Liver (tissue), 9 donors: Measurements from ENCODE around the gene PPM1G. TPM values are rescaled to one million over a fixed set of nuclear protein-coding genes. Genes with fewer than 3 reads are reported as not detected.
A peak's percentile ranks its signal among the peaks of the same experiment; 100 is the strongest.

Source experiments
- DNase-seq: peaks from one replicate; pipeline ENCODE4 v3.0.0-alpha.2; 2017; ENCODE audit warnings: low spot score
- H3K27ac ChIP-seq, 2 donors: one replicate each; pipeline ENCODE4 v1.7.0; 2013; ENCODE audit warnings: inconsistent platforms in 2 of 2, low read length in 2 of 2, control low read depth in 1 of 2, low read depth in 1 of 2, mild to moderate bottlenecking in 1 of 2
- H3K27me3 ChIP-seq, 4 donors: one replicate each; pipeline versions ENCODE4 v1.6.1 to v1.7.0; 2013; ENCODE audit warnings: low read length in 3 of 4, inconsistent platforms in 1 of 4, mild to moderate bottlenecking in 1 of 4, moderate library complexity in 1 of 4; ENCODE audit not compliant: control insufficient read depth in 4 of 4, insufficient read depth in 4 of 4
- H3K36me3 ChIP-seq, 4 donors: one replicate each; pipeline versions ENCODE4 v1.6.1 to v1.7.0; 2013; ENCODE audit warnings: low read length in 3 of 4, mild to moderate bottlenecking in 3 of 4, low read depth in 1 of 4, moderate library complexity in 1 of 4; ENCODE audit not compliant: control insufficient read depth in 4 of 4, insufficient read depth in 3 of 4
- H3K4me1 ChIP-seq, 4 donors: one replicate each; pipeline versions ENCODE4 v1.6.1 to v1.7.0; 2013; ENCODE audit warnings: low read length in 3 of 4, mild to moderate bottlenecking in 3 of 4, moderate library complexity in 1 of 4; ENCODE audit not compliant: control insufficient read depth in 4 of 4, insufficient read depth in 4 of 4
- H3K4me3 ChIP-seq, 3 donors: one replicate each; pipeline versions ENCODE4 v1.6.1 to v1.7.0; 2013; ENCODE audit warnings: low read length in 3 of 3, control low read depth in 1 of 3, low read depth in 1 of 3, mild to moderate bottlenecking in 1 of 3
- H3K9ac ChIP-seq, 2 donors: one replicate each; pipeline ENCODE4 v1.7.0; 2013; ENCODE audit warnings: low read length in 2 of 2, mild to moderate bottlenecking in 2 of 2, moderate library complexity in 2 of 2, control low read depth in 1 of 2, low read depth in 1 of 2
- H3K9me3 ChIP-seq, 4 donors: one replicate each; pipeline versions ENCODE4 v1.6.1 to v1.7.0; 2013; ENCODE audit warnings: low read length in 3 of 4; ENCODE audit not compliant: control insufficient read depth in 4 of 4
- EGR1 ChIP-seq, 2 donors: IDR thresholded peaks; 2 replicates each; pipeline ENCODE4 v1.6.1; 2016 to 2018; ENCODE audit warnings: antibody characterized with exemption in 2 of 2, low read depth in 2 of 2
- FOXA2 ChIP-seq: IDR thresholded peaks from 2 replicates; pipeline ENCODE4 v1.6.1; 2016; ENCODE audit warnings: antibody characterized with exemption
- GABPA ChIP-seq, 2 donors: IDR thresholded peaks in 1 of 2; conservative IDR thresholded peaks in 1 of 2; 2 replicates each; pipeline ENCODE4 v1.6.1; 2016; ENCODE audit warnings: antibody characterized with exemption in 2 of 2, mild to moderate bottlenecking in 1 of 2, moderate library complexity in 1 of 2
- HNF4A ChIP-seq, 2 donors: conservative IDR thresholded peaks; 2 replicates each; pipeline ENCODE4 v1.6.1; 2016; ENCODE audit warnings: antibody characterized with exemption in 2 of 2, mild to moderate bottlenecking in 2 of 2
- HNF4G ChIP-seq: IDR thresholded peaks from 2 replicates; pipeline ENCODE4 v1.6.1; 2016; ENCODE audit warnings: antibody characterized with exemption
- NR2F2 ChIP-seq: IDR thresholded peaks from 2 replicates; pipeline ENCODE4 v1.6.1; 2016; ENCODE audit warnings: antibody characterized with exemption
- RAD21 ChIP-seq, 2 donors: IDR thresholded peaks; 2 replicates each; pipeline ENCODE4 v1.6.1; 2016; ENCODE audit warnings: antibody characterized with exemption in 2 of 2, mild to moderate bottlenecking in 2 of 2
- RXRA ChIP-seq, 2 donors: IDR thresholded peaks; 2 replicates each; pipeline ENCODE4 v1.6.1; 2017 to 2018; ENCODE audit warnings: antibody characterized with exemption in 2 of 2, mild to moderate bottlenecking in 1 of 2
- SP1 ChIP-seq: IDR thresholded peaks from 2 replicates; pipeline ENCODE4 v1.6.1; 2018; ENCODE audit warnings: antibody characterized with exemption, mild to moderate bottlenecking
- YY1 ChIP-seq: IDR thresholded peaks from 2 replicates; pipeline ENCODE4 v1.6.1; 2016; ENCODE audit warnings: antibody characterized with exemption, mild to moderate bottlenecking
- WGBS: extraction: QIAGEN DNeasy Blood & Tissue Kit; methylation state at CpG from one replicate; pipeline ENCODE4 v1.1.7; 2013; 5-methylcytosine and 5-hydroxymethylcytosine counted together
- polyA plus RNA-seq, 2 donors: library from polyadenylated mRNA; stranded (reverse) in 1 of 2; unstranded in 1 of 2; fragments of 200-250 nt in 1 of 2; fragments of >200 nt in 1 of 2; fragmentation: Nextera tagmentation in 1 of 2; extraction: Ambion mirVana in 1 of 2; gene quantifications; one replicate each; pipeline versions ENCODE4 v1.2.1 to v1.2.3, GENCODE V29; 2013 to 2015
- total RNA-seq, 2 donors: library from RNA; depleted of rRNA; stranded (reverse); fragments of >200 nt; gene quantifications; one replicate each; pipeline ENCODE4 v1.2.3, GENCODE V29; 2014
- TF ChIP-seq, protein P1 (sequence below): IDR thresholded peaks from 2 replicates; pipeline ENCODE4 v1.6.1; 2016; ENCODE audit warnings: antibody characterized with exemption
- TF ChIP-seq, protein P2 (sequence below): fragments of 150-350 bp; IDR thresholded peaks from 2 replicates; pipeline ENCODE4 v1.5.1; 2017; ENCODE audit warnings: improper control_type of control experiment, low read depth, low read length; ENCODE audit not compliant: missing input control
- TF ChIP-seq, protein P3 (sequence below): IDR thresholded peaks from 2 replicates; pipeline ENCODE4 v1.6.1; 2016; ENCODE audit warnings: antibody characterized with exemption
- TF ChIP-seq, protein P4 (sequence below): IDR thresholded peaks from 2 replicates; pipeline ENCODE4 v1.6.1; 2016; ENCODE audit warnings: antibody characterized with exemption, mild to moderate bottlenecking
- donor health status: healthy.
- donor health status: healthy.
- donor health status: healthy.
- donor health status: healthy.
- donor health status: healthy.

Gene PPM1G
- total and polyA plus RNA-seq, 4 donors: 26.4 to 45.5 (median 33.1) TPM

DNA sequence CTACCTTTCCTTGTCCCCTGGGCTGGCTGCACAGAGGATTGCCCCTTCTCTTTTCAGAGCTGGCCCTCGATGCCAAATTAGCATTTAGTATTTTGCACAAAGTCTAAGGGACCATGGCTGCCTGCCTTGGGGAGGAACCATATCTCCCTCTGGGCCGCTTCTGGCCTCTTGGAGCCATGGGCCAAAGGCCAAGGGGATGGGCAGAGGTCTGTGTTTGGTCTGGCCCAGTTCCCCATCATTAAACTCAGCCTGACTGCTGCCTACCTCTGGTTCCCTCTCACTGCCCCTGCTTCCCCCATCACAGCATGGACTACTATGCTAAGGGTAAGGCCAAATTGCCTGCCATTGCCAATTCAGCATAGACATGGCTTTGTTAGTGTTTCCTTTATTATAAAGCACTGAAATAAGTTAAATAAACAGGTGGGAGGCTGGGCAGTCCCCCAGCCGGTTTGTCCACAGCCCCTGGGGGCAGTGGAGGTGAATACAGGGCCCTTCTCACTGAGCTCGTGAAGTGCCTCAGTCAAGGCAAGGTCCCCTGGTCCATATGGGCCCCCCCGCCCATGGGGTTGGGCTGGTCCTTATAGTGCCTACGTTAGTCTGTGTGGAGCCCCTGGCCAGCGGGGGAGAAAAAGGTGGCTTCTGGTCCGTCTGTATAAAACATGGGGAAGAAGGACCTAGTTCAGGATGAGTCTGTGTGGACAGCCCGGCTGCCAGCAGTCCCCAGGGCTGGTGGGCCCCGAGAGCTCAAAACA, 32.3 kb downstream of the PPM1G start:
- Histone ChIP-seq H3K9ac (peak overlapping the region in 1 of 2 donors; percentile 29), H3K9me3 (no peaks in the 10 kb centered on the region), H3K36me3 (peaks cover 18 to 47% (median 27%) of the 10 kb centered on the region in 4 donors), H3K4me3 (no peak overlapping the region), H3K27me3 (no peaks in the 10 kb centered on the region), H3K4me1 (peaks cover 7 to 60% (median 53%) of the 10 kb centered on the region in 4 donors), H3K27ac (no peak overlapping the region)
- WGBS: 67% methylated on average over 10 of the region's 10 CpGs
- peak; percentile 30 for TF ChIP-seq SP1
- TF ChIP-seq HNF4G: no peak
- TF ChIP-seq RXRA (IDR thresholded peaks at IDR 0.05): peak; percentile 34 to 57
- TF ChIP-seq, protein P1, sequence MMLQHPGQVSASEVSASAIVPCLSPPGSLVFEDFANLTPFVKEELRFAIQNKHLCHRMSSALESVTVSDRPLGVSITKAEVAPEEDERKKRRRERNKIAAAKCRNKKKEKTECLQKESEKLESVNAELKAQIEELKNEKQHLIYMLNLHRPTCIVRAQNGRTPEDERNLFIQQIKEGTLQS: no peak
- peak; percentile 87 to 88 for TF ChIP-seq HNF4A (conservative IDR thresholded peaks at IDR 0.05)
- TF ChIP-seq NR2F2: peak; percentile 22
- TF ChIP-seq, protein P2, sequence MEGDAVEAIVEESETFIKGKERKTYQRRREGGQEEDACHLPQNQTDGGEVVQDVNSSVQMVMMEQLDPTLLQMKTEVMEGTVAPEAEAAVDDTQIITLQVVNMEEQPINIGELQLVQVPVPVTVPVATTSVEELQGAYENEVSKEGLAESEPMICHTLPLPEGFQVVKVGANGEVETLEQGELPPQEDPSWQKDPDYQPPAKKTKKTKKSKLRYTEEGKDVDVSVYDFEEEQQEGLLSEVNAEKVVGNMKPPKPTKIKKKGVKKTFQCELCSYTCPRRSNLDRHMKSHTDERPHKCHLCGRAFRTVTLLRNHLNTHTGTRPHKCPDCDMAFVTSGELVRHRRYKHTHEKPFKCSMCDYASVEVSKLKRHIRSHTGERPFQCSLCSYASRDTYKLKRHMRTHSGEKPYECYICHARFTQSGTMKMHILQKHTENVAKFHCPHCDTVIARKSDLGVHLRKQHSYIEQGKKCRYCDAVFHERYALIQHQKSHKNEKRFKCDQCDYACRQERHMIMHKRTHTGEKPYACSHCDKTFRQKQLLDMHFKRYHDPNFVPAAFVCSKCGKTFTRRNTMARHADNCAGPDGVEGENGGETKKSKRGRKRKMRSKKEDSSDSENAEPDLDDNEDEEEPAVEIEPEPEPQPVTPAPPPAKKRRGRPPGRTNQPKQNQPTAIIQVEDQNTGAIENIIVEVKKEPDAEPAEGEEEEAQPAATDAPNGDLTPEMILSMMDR: no peak
- TF ChIP-seq, protein P3, sequence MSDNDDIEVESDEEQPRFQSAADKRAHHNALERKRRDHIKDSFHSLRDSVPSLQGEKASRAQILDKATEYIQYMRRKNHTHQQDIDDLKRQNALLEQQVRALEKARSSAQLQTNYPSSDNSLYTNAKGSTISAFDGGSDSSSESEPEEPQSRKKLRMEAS: no peak
- no peak for TF ChIP-seq RAD21 (IDR thresholded peaks at IDR 0.05)
- TF ChIP-seq, protein P4, sequence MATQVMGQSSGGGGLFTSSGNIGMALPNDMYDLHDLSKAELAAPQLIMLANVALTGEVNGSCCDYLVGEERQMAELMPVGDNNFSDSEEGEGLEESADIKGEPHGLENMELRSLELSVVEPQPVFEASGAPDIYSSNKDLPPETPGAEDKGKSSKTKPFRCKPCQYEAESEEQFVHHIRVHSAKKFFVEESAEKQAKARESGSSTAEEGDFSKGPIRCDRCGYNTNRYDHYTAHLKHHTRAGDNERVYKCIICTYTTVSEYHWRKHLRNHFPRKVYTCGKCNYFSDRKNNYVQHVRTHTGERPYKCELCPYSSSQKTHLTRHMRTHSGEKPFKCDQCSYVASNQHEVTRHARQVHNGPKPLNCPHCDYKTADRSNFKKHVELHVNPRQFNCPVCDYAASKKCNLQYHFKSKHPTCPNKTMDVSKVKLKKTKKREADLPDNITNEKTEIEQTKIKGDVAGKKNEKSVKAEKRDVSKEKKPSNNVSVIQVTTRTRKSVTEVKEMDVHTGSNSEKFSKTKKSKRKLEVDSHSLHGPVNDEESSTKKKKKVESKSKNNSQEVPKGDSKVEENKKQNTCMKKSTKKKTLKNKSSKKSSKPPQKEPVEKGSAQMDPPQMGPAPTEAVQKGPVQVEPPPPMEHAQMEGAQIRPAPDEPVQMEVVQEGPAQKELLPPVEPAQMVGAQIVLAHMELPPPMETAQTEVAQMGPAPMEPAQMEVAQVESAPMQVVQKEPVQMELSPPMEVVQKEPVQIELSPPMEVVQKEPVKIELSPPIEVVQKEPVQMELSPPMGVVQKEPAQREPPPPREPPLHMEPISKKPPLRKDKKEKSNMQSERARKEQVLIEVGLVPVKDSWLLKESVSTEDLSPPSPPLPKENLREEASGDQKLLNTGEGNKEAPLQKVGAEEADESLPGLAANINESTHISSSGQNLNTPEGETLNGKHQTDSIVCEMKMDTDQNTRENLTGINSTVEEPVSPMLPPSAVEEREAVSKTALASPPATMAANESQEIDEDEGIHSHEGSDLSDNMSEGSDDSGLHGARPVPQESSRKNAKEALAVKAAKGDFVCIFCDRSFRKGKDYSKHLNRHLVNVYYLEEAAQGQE: no peak
- peak; percentile 70 for TF ChIP-seq YY1
- DNase-seq: peak; percentile 48

DNA sequence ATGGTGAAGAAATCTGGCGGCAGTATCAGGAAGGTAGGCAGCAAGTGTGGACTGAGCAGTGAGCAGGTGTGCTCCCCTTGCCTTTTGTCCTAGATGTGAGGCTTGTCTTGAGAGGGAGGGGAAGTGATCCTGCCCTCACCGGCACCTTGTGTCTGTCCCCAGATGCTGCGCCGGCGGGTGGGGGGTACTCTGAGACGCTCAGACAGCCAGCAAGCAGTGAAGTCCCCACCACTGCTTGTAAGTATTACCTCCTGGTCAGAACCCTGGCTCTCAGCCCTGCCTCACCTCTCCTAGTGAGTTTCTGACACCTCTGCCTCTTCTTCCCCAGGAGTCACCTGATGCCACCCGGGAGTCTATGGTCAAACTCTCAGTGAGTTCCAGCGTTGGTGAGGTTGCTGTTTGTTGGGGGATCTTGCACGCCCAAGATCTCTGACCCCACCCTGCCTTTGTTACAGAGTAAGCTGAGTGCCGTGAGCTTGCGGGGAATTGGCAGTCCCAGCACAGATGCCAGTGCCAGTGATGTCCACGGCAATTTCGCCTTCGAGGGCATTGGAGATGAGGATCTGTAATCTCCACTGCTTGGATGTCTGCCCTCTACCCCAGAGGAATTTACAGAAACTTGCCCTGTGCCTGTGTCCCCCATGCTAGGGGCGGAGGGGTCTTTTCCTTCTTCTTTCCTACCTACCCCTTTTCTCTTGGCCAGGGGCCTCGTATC, 33.1 kb downstream of the PPM1G start:
- no peak overlapping the region for H3K9ac ChIP-seq
- H3K4me3 ChIP-seq: no peak overlapping the region
- peaks cover 7 to 66% (median 60%) of the 10 kb centered on the region in 4 donors for H3K4me1 ChIP-seq
- 79% methylated on average over 16 of the region's 16 CpGs for WGBS
- H3K27ac ChIP-seq: no peak overlapping the region
- TF ChIP-seq, protein P4: no peak
- TF ChIP-seq GABPA (IDR thresholded peaks at IDR 0.05 in 1 of 2, conservative IDR thresholded peaks at IDR 0.05 in 1 of 2): no peak
- no peak for TF ChIP-seq EGR1 (IDR thresholded peaks at IDR 0.05; ENCODE audit: low read depth in 2 of 2)
- no peak for TF ChIP-seq FOXA2
- TF ChIP-seq, protein P1: no peak
- TF ChIP-seq, protein P2: no peak
- no peak for TF ChIP-seq HNF4A (conservative IDR thresholded peaks at IDR 0.05)
- TF ChIP-seq RAD21 (IDR thresholded peaks at IDR 0.05): no peak
- TF ChIP-seq NR2F2: no peak
- TF ChIP-seq SP1: no peak
- TF ChIP-seq YY1: no peak
- DNase-seq: no peak
- no peaks in the 10 kb centered on the region for H3K27me3 ChIP-seq
- H3K36me3 ChIP-seq: peaks cover 18 to 46% (median 27%) of the 10 kb centered on the region in 4 donors
- H3K9me3 ChIP-seq: no peaks in the 10 kb centered on the region
